Chondrocyte (in vitro differentiated cells): ENCODE data around the gene MYL7. TPM values are rescaled to one million over a fixed set of nuclear protein-coding genes. Genes with fewer than 3 reads are reported as not detected.
A peak's percentile ranks its signal among the peaks of the same experiment; 100 is the strongest.

Source experiments
- DNase-seq: peaks from one replicate; pipeline ENCODE4 v3.0.0; 2021; ENCODE audit warnings: mixed read lengths, low spot score
- H3K27ac Mint-ChIP-seq: one replicate; pipeline ENCODE4 v1.8.0; 2021; ENCODE audit warnings: mild to moderate bottlenecking, moderate library complexity, mixed read lengths; ENCODE audit not compliant: unreplicated experiment
- H3K27me3 Mint-ChIP-seq: 2 replicates; pipeline ENCODE4 v1.8.0; 2021; ENCODE audit warnings: low read depth, mixed read lengths
- H3K36me3 Mint-ChIP-seq: 2 replicates; pipeline ENCODE4 v1.8.0; 2021; ENCODE audit warnings: low read depth, mixed read lengths
- H3K4me1 Mint-ChIP-seq: 2 replicates; pipeline ENCODE4 v1.8.0; 2021; ENCODE audit warnings: low read depth, mild to moderate bottlenecking, mixed read lengths
- H3K4me3 Mint-ChIP-seq: one replicate; pipeline ENCODE4 v1.8.0; 2021; ENCODE audit warnings: mild to moderate bottlenecking, moderate library complexity, mixed read lengths; ENCODE audit not compliant: unreplicated experiment
- H3K9me3 Mint-ChIP-seq: 2 replicates; pipeline ENCODE4 v1.8.0; 2021; ENCODE audit warnings: low read depth, mixed read lengths
- total RNA-seq: library from RNA; stranded (reverse); gene quantifications from 3 replicates; pipeline ENCODE4 v1.2.1, GENCODE V29; 2021
- TF ChIP-seq, protein P1 (sequence below): fragments of 200-600 bp; sonication (generic); IDR thresholded peaks from 2 replicates; pipeline ENCODE4 v1.5.0; 2021; ENCODE audit warnings: antibody characterized with exemption, mild to moderate bottlenecking, moderate library complexity

Gene MYL7
- total RNA-seq, 1 donor from 2014 or later, result not detected

GRCh38 chr7:44110719-44111635 lies 30.2 kb downstream of the MYL7 start:
- peaks cover 18% of the 10 kb centered on the region for H3K36me3 Mint-ChIP-seq
- H3K4me1 Mint-ChIP-seq, result peaks cover 14% of the 10 kb centered on the region
- TF ChIP-seq, protein P1, sequence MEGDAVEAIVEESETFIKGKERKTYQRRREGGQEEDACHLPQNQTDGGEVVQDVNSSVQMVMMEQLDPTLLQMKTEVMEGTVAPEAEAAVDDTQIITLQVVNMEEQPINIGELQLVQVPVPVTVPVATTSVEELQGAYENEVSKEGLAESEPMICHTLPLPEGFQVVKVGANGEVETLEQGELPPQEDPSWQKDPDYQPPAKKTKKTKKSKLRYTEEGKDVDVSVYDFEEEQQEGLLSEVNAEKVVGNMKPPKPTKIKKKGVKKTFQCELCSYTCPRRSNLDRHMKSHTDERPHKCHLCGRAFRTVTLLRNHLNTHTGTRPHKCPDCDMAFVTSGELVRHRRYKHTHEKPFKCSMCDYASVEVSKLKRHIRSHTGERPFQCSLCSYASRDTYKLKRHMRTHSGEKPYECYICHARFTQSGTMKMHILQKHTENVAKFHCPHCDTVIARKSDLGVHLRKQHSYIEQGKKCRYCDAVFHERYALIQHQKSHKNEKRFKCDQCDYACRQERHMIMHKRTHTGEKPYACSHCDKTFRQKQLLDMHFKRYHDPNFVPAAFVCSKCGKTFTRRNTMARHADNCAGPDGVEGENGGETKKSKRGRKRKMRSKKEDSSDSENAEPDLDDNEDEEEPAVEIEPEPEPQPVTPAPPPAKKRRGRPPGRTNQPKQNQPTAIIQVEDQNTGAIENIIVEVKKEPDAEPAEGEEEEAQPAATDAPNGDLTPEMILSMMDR, result no peak
- no peak for DNase-seq
- no peak overlapping the region for H3K4me3 Mint-ChIP-seq
- peak overlapping the region; percentile 5 for H3K27ac Mint-ChIP-seq
- H3K27me3 Mint-ChIP-seq, result no peaks in the 10 kb centered on the region
- H3K9me3 Mint-ChIP-seq, result no peaks in the 10 kb centered on the region

DNA sequence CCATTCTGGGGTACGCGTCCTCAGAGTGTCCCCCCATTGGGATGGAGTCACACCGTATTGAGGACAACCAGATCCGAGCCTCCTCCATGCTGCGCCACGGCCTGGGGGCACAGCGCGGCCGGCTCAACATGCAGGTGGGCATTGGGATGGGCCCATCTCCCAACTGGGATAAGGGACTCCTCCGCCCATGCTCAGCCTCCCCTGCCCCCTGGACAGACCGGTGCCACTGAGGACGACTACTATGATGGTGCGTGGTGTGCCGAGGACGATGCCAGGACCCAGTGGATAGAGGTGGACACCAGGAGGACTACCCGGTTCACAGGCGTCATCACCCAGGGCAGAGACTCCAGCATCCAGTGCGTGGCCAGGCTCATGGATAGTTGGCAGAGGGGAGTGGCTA lies 31.1 kb downstream of the MYL7 start:
- TF ChIP-seq, protein P1, result no peak
- H3K4me3 Mint-ChIP-seq, result no peak overlapping the region
- H3K27ac Mint-ChIP-seq, result no peak overlapping the region
- H3K36me3 Mint-ChIP-seq, result peaks cover 17% of the 10 kb centered on the region
- DNase-seq, result no peak
- H3K9me3 Mint-ChIP-seq, result no peaks in the 10 kb centered on the region
- H3K27me3 Mint-ChIP-seq, result no peaks in the 10 kb centered on the region
- H3K4me1 Mint-ChIP-seq, result peaks cover 23% of the 10 kb centered on the region

GRCh38 chr7:44108768-44109750 lies 32.1 kb downstream of the MYL7 start:
- H3K4me3 Mint-ChIP-seq, result no peak overlapping the region

DNA sequence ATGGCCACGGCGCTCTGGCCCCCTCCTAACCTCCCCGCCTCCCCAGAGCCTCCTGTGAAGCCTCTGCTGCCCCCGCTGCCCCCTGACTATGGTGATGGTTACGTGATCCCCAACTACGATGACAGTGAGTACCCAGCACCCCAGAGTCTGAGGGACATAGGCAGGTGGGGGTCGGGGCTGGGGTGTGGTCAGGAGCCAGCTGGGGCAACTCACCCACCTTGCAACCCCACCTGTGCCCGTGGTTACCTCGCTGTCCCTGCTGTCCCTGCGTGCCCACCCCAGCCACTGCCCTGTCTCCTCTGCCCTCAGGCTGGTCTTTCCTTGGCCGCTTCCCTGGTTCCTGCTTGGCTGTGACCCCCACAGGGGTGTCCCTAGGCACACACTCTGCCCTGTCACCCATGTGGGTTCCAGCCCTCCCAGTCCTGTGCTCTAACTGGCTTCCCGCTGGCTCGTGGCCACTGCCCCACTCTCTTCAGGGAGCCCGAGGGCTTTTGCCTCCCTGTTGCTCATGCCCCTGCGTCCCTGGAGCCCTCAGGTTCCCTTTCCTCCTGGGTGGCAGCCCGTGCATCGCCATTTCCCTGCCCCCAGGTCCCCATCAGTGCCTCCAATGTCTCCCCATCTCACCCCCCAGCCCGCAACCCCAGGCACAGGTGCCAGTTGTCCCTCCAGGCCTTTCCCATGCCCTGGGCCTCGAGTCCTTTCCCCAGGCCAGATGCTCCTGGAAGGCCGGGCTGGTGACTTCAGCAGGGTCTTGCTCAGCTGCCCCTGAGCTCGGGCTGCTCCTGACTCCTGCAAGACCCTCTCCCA lies 33.0 kb downstream of the MYL7 start:
- peak overlapping the region; percentile 66 for H3K27ac Mint-ChIP-seq
- peaks cover 11% of the 10 kb centered on the region for H3K36me3 Mint-ChIP-seq
- peaks cover 28% of the 10 kb centered on the region for H3K4me1 Mint-ChIP-seq
- H3K27me3 Mint-ChIP-seq, result no peaks in the 10 kb centered on the region
- peak overlapping the region; percentile 52 for H3K4me3 Mint-ChIP-seq
- TF ChIP-seq, protein P1, result no peak
- no peak for DNase-seq
- no peaks in the 10 kb centered on the region for H3K9me3 Mint-ChIP-seq

More at GRCh38 chr7:44108768-44109750, 32.1 kb downstream of the MYL7 start:
- H3K36me3 Mint-ChIP-seq, result peaks cover 13% of the 10 kb centered on the region
- TF ChIP-seq, protein P1, result peak; percentile 17
- no peak for DNase-seq
- H3K27me3 Mint-ChIP-seq, result no peaks in the 10 kb centered on the region
- H3K27ac Mint-ChIP-seq, result peak overlapping the region; percentile 66
- H3K4me1 Mint-ChIP-seq, result peaks cover 23% of the 10 kb centered on the region
- no peaks in the 10 kb centered on the region for H3K9me3 Mint-ChIP-seq
